Effector memory CD4-positive, alpha-beta T cell (primary cell): ENCODE results near the gene LRIT2.

Experiments used
- DNase-seq, 3 donors: peaks; one replicate each; pipeline ENCODE4 v3.0.0-alpha.2; 2020
- H3K27ac ChIP-seq: 2 replicates; pipeline ENCODE4 v1.7.0; 2013; ENCODE audit warnings: mild to moderate bottlenecking, low read length, moderate library complexity; ENCODE audit not compliant: insufficient read depth, poor library complexity, severe bottlenecking
- H3K27me3 ChIP-seq: replicated peaks from 2 replicates; pipeline ENCODE4 v1.7.0; 2013; ENCODE audit warnings: mild to moderate bottlenecking, low read length; ENCODE audit not compliant: insufficient read depth, control insufficient read depth, poor library complexity, severe bottlenecking
- H3K36me3 ChIP-seq: 2 replicates; pipeline ENCODE4 v1.7.0; 2013; ENCODE audit warnings: mild to moderate bottlenecking, low read length, moderate library complexity; ENCODE audit not compliant: control insufficient read depth, insufficient read depth
- H3K4me1 ChIP-seq: 2 replicates; pipeline ENCODE4 v1.7.0; 2013; ENCODE audit warnings: low read length, mild to moderate bottlenecking; ENCODE audit not compliant: control insufficient read depth, insufficient read depth, poor library complexity, severe bottlenecking
- H3K4me3 ChIP-seq: 2 replicates; pipeline ENCODE4 v1.7.0; 2013; ENCODE audit warnings: low read length, low read depth, mild to moderate bottlenecking; ENCODE audit not compliant: insufficient read depth, poor library complexity, severe bottlenecking
- H3K9me3 ChIP-seq: 2 replicates; pipeline ENCODE4 v1.7.0; 2013; ENCODE audit warnings: mild to moderate bottlenecking, low read length, moderate library complexity; ENCODE audit not compliant: control insufficient read depth

LRIT2 gene

DNA sequence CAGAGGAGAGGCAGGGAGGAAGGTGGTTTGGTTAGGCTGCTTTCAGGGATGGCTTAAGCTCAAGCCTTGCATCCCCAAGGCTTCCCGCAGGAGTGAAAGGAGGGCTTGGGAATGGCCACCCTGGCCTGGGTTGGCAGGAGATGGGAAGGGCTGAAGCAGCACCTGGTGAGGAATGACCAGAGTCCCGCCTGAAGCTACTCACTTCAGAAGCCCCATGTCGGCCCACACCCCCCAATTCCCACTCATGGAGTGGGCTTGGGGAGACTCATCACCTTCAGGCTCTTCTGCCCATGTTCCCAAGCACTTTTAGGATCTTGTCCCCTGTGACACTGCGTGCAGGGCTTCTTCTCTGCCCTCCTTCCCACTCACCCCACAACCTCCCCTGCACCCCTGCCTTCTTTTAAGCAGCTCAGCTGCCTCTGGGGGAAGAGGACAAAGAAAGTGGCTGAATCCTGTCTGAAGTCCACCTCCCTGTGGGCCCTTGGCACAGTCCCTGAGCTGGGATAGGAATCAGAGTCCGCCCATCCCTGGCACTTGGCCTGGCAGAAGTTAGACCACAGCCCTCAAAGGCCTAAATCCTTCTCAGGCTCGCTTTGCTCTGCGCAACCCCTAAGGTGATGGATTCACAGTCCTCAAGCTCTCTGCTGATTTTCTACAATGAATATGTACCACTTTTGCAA lies 36.0 kb upstream of the LRIT2 start:
- DNase-seq: no peak
- no peaks in the 10 kb centered on the region for H3K36me3 ChIP-seq
- no peak overlapping the region for H3K4me3 ChIP-seq
- no peaks in the 10 kb centered on the region for H3K27me3 ChIP-seq
- H3K27ac ChIP-seq: no peak overlapping the region
- H3K9me3 ChIP-seq: no peaks in the 10 kb centered on the region
- H3K4me1 ChIP-seq: no peaks in the 10 kb centered on the region

DNA sequence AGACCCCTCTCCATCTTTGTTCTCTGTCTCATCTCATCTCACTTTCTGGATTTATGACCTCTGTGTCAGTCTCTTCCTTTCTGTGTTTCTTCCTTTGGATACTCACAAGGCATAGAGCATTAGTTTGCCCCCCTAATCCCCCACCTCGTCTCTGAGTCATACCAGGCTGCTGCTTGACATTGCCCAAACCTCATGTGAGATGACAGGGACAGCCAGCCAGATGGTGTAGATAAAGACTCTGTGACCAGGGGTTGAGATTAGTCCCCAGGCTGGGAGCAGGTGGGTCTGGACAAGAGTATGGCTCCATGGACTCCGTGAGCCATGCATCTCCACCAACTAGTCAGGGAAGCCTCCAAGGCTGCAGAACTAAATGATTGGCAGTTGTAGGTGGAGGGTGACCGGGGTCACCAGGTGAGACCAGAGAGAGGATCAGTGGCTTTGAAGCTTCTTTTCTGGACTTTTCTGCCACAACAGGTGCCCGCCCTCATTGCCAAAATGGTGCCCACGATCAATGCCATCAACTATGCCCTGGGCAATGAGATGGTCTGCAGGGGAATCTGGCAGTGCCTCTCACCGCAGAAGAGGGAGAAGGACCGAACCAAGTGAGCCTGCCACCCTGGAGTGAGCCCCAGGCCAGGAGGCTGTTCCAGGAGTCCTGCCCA lies 32.8 kb upstream of the LRIT2 start:
- Histone ChIP-seq H3K27me3 (no peaks in the 10 kb centered on the region), H3K36me3 (no peaks in the 10 kb centered on the region), H3K4me3 (no peak overlapping the region), H3K4me1 (no peaks in the 10 kb centered on the region), H3K27ac (no peak overlapping the region), H3K9me3 (no peaks in the 10 kb centered on the region)
- DNase-seq: no peak

- Histone ChIP-seq H3K36me3 (no peaks in the 10 kb centered on the region), H3K27ac (no peak overlapping the region)
Observed at GRCh38 chr10:84257343-84258020, 32.1 kb upstream of the LRIT2 start.

DNA sequence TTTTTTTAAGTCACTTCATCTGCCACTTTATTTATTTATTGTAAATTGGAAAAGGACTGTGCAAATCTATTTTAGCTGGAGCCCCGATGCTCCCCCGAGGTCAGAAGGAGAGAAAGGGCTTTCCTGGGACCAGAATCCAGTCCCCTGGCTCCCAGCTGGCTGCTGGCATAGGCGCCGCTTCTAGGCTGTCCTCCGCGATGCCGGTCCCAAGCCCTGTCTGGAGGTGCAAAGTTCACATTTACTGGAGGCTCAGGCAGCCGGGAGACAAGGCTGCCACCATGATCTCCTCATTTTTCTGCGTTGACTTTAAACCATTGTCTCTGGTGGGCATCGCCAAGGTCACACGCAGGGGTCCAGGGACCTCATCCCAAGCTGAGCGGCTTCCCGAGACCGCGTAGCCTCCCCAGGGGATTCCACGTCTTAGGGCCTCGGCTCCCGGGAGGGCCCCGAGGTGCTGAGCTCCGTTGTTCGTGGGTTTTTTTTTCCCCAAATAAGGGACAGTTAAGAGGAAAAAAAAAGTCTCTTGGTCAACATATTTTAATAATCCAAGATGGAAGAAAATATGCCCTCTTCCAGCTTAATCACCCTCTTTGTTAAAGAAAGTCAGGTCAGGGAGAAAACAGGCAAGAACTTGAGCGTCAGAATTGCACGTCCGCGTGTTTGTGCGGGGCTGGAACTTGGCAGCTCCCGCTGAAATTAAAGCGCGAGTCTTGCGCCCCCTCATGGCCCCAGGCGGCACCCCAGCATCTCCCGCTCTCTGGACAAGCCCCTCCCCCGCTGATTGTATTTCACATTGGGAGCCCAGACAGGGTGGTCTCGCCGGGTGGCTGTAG lies 31.4 kb upstream of the LRIT2 start:
- Histone ChIP-seq H3K9me3 (no peaks in the 10 kb centered on the region), H3K27ac (no peak overlapping the region), H3K36me3 (no peaks in the 10 kb centered on the region), H3K4me1 (no peaks in the 10 kb centered on the region), H3K4me3 (no peak overlapping the region), H3K27me3 (no peaks in the 10 kb centered on the region)
- DNase-seq: no peak

More at GRCh38 chr10:84257343-84258020, 32.1 kb upstream of the LRIT2 start:
- no peak overlapping the region for H3K4me3 ChIP-seq
- H3K4me1 ChIP-seq: no peaks in the 10 kb centered on the region
- H3K27me3 ChIP-seq: no peaks in the 10 kb centered on the region
- no peak for DNase-seq
- H3K9me3 ChIP-seq: no peaks in the 10 kb centered on the region

DNA sequence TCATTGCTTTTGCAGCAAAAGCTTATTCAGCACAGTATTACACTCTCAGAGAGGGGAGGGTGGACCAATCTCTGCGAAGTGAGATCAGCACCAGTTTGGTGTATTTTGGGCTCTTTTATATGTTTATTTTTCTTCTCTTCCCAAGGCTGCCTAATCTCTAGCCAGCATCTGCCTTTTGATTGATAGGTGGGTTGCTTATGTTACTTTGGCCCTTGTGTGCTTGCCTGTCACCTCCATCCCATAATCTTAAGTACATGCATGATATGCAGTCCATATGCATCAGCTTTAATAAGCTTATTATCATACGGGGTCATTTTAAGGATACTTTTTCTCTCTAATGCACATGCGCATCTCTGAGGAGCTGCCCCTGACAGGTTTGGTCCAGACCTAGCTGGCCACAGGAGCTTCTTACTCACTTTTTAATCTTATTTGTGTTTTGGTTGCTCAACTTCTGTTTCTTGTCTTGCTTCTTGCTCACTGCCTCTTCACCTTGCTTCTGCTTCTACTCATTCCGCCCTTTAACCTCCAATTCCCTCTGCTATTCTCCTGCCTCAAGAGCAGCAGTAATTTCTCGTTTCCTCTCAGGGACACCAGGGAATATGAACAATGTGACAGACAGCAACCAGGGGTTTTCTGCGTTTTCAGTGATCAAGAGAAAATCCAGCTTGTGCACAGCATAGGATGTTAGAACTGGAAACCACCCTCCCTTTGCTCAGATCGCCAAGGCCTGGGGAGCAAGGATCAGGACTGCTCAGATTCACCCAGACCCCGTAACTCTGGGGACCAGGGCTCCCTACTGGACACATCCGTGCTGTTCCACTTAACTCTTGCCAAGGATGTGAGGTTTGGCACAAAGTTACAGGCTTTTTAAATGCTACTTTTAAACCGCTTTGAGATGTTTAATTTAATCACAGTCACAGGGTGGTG lies 29.5 kb upstream of the LRIT2 start:
- Histone ChIP-seq H3K4me1 (no peaks in the 10 kb centered on the region), H3K9me3 (no peaks in the 10 kb centered on the region), H3K36me3 (no peaks in the 10 kb centered on the region), H3K4me3 (no peak overlapping the region), H3K27ac (no peak overlapping the region), H3K27me3 (no peaks in the 10 kb centered on the region)
- no peak for DNase-seq

- Histone ChIP-seq H3K4me3 (no peak overlapping the region), H3K36me3 (no peaks in the 10 kb centered on the region), H3K27ac (no peak overlapping the region), H3K4me1 (no peaks in the 10 kb centered on the region), H3K9me3 (no peaks in the 10 kb centered on the region), H3K27me3 (no peaks in the 10 kb centered on the region)
- DNase-seq: no peak
Observed at GRCh38 chr10:84248794-84249193, 23.4 kb upstream of the LRIT2 start.

DNA sequence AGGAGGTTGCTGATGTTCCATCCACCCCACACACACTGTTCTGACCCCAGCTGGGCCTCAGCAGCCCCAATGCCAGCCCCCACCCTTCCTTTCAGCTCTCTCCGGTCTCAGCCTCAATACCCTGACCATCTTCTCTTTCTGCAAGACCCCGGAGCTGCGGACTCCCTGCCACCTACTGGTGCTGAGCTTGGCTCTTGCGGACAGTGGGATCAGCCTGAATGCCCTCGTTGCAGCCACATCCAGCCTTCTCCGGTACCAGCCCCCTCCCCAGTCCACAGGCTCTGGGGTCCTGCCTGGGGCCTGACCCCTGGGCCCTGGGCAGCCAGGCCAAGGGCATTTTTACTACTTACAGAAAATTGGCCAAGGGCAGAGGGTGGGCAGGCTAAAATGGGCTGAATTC lies 22.2 kb upstream of the LRIT2 start:
- no peak for DNase-seq
- no peak overlapping the region for H3K27ac ChIP-seq
- no peaks in the 10 kb centered on the region for H3K9me3 ChIP-seq
- H3K27me3 ChIP-seq: no peaks in the 10 kb centered on the region
- H3K4me1 ChIP-seq: no peaks in the 10 kb centered on the region
- H3K36me3 ChIP-seq: no peaks in the 10 kb centered on the region
- H3K4me3 ChIP-seq: no peak overlapping the region

GRCh38 chr10:84244651-84245270 lies 19.4 kb upstream of the LRIT2 start, which contains the start of gene RGR:
TSS of gene RGR (plus strand) at chr10:84245053. CDS start at chr10:84245091, 38 bp downstream.
- no peaks in the 10 kb centered on the region for H3K27me3 ChIP-seq
- no peak within 1 kb of the TSS for H3K27ac ChIP-seq
- no peaks in the 10 kb centered on the region for H3K36me3 ChIP-seq
- H3K4me1 ChIP-seq: no peaks in the 10 kb centered on the region
- no peak for DNase-seq
- H3K9me3 ChIP-seq: no peaks in the 10 kb centered on the region
- H3K4me3 ChIP-seq: no peak within 1 kb of the TSS

GRCh38 chr10:84243759-84244158 lies 18.4 kb upstream of the LRIT2 start:
- Histone ChIP-seq H3K4me3 (no peak overlapping the region), H3K27me3 (no peaks in the 10 kb centered on the region), H3K36me3 (no peaks in the 10 kb centered on the region), H3K27ac (no peak overlapping the region), H3K9me3 (no peaks in the 10 kb centered on the region), H3K4me1 (no peaks in the 10 kb centered on the region)
- DNase-seq: no peak
